HepG2 (cell line): ENCODE measurements around the gene CTXN1. TPM values are rescaled to one million over a fixed set of nuclear protein-coding genes. Genes with fewer than 3 reads are reported as not detected.

Experiments used
- ADNP ChIP-seq: sonication (generic); formaldehyde crosslinking; IDR thresholded peaks from 2 replicates; pipeline ENCODE4 v1.4.0; 2020; ENCODE audit warnings: missing genetic modification reagents
- AHR ChIP-seq: IDR thresholded peaks from 2 replicates; pipeline ENCODE4 v1.6.1; 2018; ENCODE audit warnings: missing genetic modification reagents, missing compliant biosample characterization
- AKAP8 ChIP-seq: sonication (generic); formaldehyde crosslinking; IDR thresholded peaks from 2 replicates; pipeline ENCODE4 v1.5.1; 2020; ENCODE audit warnings: mild to moderate bottlenecking, missing genetic modification reagents
- CCDC6 ChIP-seq: sonication (generic); formaldehyde crosslinking; IDR thresholded peaks from 2 replicates; pipeline ENCODE4 v1.8.1; 2022; ENCODE audit warnings: mild to moderate bottlenecking, missing genetic modification reagents, moderate library complexity
- EZH2 ChIP-seq: conservative IDR thresholded peaks from 2 replicates; pipeline ENCODE4 v1.6.1; 2012; ENCODE audit warnings: mild to moderate bottlenecking, low read depth, low read length, moderate library complexity
- FOSL2 ChIP-seq: sonication (generic); formaldehyde crosslinking; IDR thresholded peaks from 2 replicates; pipeline ENCODE4 v1.4.0; 2020; ENCODE audit warnings: missing genetic modification reagents
- JARID2 ChIP-seq: sonication (generic); formaldehyde crosslinking; IDR thresholded peaks from 2 replicates; pipeline ENCODE4 v1.8.1; 2023; ENCODE audit warnings: missing genetic modification reagents, inconsistent platforms; ENCODE audit not compliant: insufficient replicate concordance
- LBX2 ChIP-seq: sonication (generic); formaldehyde crosslinking; IDR thresholded peaks from 2 replicates; pipeline ENCODE4 v1.5.0; 2020; ENCODE audit warnings: missing genetic modification reagents, mild to moderate bottlenecking, borderline replicate concordance
- NAIF1 ChIP-seq: sonication (generic); formaldehyde crosslinking; IDR thresholded peaks from 2 replicates; pipeline ENCODE4 v1.5.0; 2020; ENCODE audit warnings: mild to moderate bottlenecking, missing genetic modification reagents, borderline replicate concordance
- NONO ChIP-seq, 2 experiments: fragments of 450-650 bp in 1 of 2; sonication (generic) in 1 of 2; formaldehyde crosslinking in 1 of 2; IDR thresholded peaks in 1 of 2; conservative IDR thresholded peaks in 1 of 2; 2 replicates each; pipeline versions ENCODE4 v1.6.1 to v1.8.0; 2017 to 2022; ENCODE audit warnings: mild to moderate bottlenecking in 1 of 2, missing genetic modification reagents in 1 of 2, moderate library complexity in 1 of 2
- REL ChIP-seq: sonication (generic); formaldehyde crosslinking; conservative IDR thresholded peaks from 2 replicates; pipeline ENCODE4 v1.8.0; 2022; ENCODE audit warnings: mild to moderate bottlenecking, missing genetic modification reagents, moderate library complexity
- SP2 ChIP-seq: sonication (generic); formaldehyde crosslinking; IDR thresholded peaks from 2 replicates; pipeline ENCODE4 v1.5.1; 2020; ENCODE audit warnings: mild to moderate bottlenecking, missing genetic modification reagents
- SUZ12 ChIP-seq: fragments of 150-350 bp; IDR thresholded peaks from 2 replicates; pipeline ENCODE4 v1.6.1; 2014; ENCODE audit warnings: low read depth, low read length
- TAF1 ChIP-seq: sonication (generic); formaldehyde crosslinking; IDR thresholded peaks from 2 replicates; pipeline ENCODE4 v1.4.0; 2020; ENCODE audit warnings: missing genetic modification reagents
- TMF1 ChIP-seq: sonication (generic); formaldehyde crosslinking; IDR thresholded peaks from 2 replicates; pipeline ENCODE4 v1.8.1; 2022; ENCODE audit warnings: low read depth, missing genetic modification reagents
- TOE1 ChIP-seq: sonication (generic); formaldehyde crosslinking; IDR thresholded peaks from 2 replicates; pipeline ENCODE4 v1.4.0; 2020; ENCODE audit warnings: mild to moderate bottlenecking, missing genetic modification reagents
- TSC22D2 ChIP-seq: sonication (generic); formaldehyde crosslinking; IDR thresholded peaks from 2 replicates; pipeline ENCODE4 v1.5.1; 2020; ENCODE audit warnings: missing genetic modification reagents, mild to moderate bottlenecking, borderline replicate concordance
- XBP1 ChIP-seq: sonication (generic); formaldehyde crosslinking; IDR thresholded peaks from 2 replicates; pipeline ENCODE4 v1.5.0; 2020; ENCODE audit warnings: missing genetic modification reagents
- ZBTB42 ChIP-seq: sonication (generic); formaldehyde crosslinking; IDR thresholded peaks from 2 replicates; pipeline ENCODE4 v1.5.0; 2020; ENCODE audit warnings: mild to moderate bottlenecking, missing genetic modification reagents
- ZBTB43 ChIP-seq: sonication (generic); formaldehyde crosslinking; conservative IDR thresholded peaks from 2 replicates; pipeline ENCODE4 v1.4.0; 2020; ENCODE audit warnings: missing genetic modification reagents
- ZNF367 ChIP-seq: sonication (generic); formaldehyde crosslinking; IDR thresholded peaks from 2 replicates; pipeline ENCODE4 v1.4.0; 2020; ENCODE audit warnings: missing genetic modification reagents, borderline replicate concordance
- ZSCAN12 ChIP-seq: sonication (generic); formaldehyde crosslinking; IDR thresholded peaks from 2 replicates; pipeline ENCODE4 v1.9.0; 2021; ENCODE audit warnings: mild to moderate bottlenecking, missing genetic modification reagents
- ZSCAN25 ChIP-seq: sonication (generic); formaldehyde crosslinking; IDR thresholded peaks from 2 replicates; pipeline ENCODE4 v1.8.0; 2022; ENCODE audit warnings: mild to moderate bottlenecking, missing genetic modification reagents
- ZSCAN29 ChIP-seq: sonication (generic); formaldehyde crosslinking; conservative IDR thresholded peaks from 2 replicates; pipeline ENCODE4 v1.4.0; 2020; ENCODE audit warnings: mild to moderate bottlenecking, missing genetic modification reagents
- polyA plus RNA-seq, 8 experiments: library from polyadenylated mRNA; depleted of rRNA in 3 of 8; stranded (reverse) in 7 of 8; unstranded in 1 of 8; fragments of >200 nt; fragmentation: Illumina TruSeq in 4 of 8; extraction: Trizol in 4 of 8; gene quantifications; 2 replicates each; pipeline versions ENCODE4 v1.2.1 to v1.2.3, GENCODE V29; 2011 to 2016; ENCODE audit warnings: low read depth in 4 of 8, missing spikeins in 1 of 8, mixed read lengths in 1 of 8; ENCODE audit not compliant: insufficient read depth in 1 of 8
- total RNA-seq, 5 experiments: library from RNA; depleted of rRNA; stranded (reverse); fragments of >200 nt; fragmentation: Illumina TruSeq; extraction: Trizol; gene quantifications; 2 replicates each; pipeline ENCODE4 v1.2.3, GENCODE V29; 2016; ENCODE audit warnings: low read depth in 1 of 5
- TF ChIP-seq, protein P1 (sequence below): sonication (generic); formaldehyde crosslinking; IDR thresholded peaks from 2 replicates; pipeline ENCODE4 v1.5.0; 2020; ENCODE audit warnings: mild to moderate bottlenecking, missing genetic modification reagents
- TF ChIP-seq, protein P2 (sequence below): sonication (generic); formaldehyde crosslinking; IDR thresholded peaks from 2 replicates; pipeline ENCODE4 v1.4.0; 2020; ENCODE audit warnings: missing genetic modification reagents, low read depth, mild to moderate bottlenecking, borderline replicate concordance

CTXN1 gene
- total and polyA plus RNA-seq, 2 of the 13 experiments (the other 11 are each of a cell fraction or from before 2014, with no cell fraction given) = 0.11 TPM; not detected in 1

DNA sequence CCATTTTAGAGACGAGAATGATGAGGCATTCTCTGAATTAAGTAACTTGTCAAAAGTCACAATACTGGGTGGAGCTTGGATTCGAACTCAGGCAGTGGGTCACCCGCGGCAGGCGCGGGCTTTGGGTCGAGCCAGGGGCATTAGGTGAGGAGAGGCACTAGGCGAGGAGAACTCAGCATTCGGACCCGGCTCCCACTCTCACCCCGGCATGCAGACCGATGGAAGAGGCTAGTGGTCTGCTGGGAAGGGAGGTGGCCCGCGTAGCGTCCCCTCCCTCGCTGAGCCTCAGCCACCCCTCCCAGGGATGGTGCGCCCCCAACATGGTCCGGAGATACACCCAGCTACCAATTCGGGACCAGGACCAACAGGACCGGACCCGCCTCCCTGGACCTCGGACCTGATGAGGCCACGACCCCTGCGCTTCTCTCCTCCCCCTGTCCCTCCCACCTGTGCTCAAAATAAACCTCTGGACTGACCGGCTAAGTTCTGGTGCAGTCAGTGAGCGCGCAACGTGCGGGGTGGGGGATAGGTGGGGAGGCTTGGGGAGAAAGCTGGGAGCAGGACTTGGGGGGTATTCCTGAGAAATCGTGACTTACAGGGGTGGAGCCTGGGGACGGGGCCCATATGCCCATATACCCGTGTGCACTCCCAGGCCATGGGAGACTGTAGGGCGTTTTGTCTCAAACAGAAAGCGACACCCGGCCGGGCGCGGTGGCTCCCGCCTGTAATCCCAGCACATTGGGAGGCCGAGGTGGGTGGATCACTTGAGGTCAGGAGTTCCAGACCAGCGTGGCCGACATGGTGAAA is 7.1 kb downstream of the CTXN1 start (continued):
- TF ChIP-seq ZBTB43 (no peak), TSC22D2 (CRISPR knock-in tag) (no peak), CCDC6 (no peak), AKAP8 (CRISPR knock-in tag) (peak; percentile 77), ZBTB42 (CRISPR knock-in tag) (no peak), LBX2 (CRISPR knock-in tag) (no peak), EZH2 (no peak), NAIF1 (CRISPR knock-in tag) (no peak), REL (CRISPR knock-in tag) (no peak), ZSCAN25 (CRISPR knock-in tag) (peak; percentile 50; the same call in 1 of the 2 replicates), TAF1 (CRISPR knock-in tag) (no peak), TOE1 (CRISPR knock-in tag) (peak; percentile 36; the same call in 1 of the 2 replicates), ZNF367 (CRISPR knock-in tag) (no peak), FOSL2 (no peak), ZSCAN12 (CRISPR knock-in tag) (no peak), SP2 (CRISPR knock-in tag) (0 out of 2 replicates have a peak, but pooled peaks have one; percentile 31), NONO (IDR thresholded peaks at IDR 0.05) (no peak), NONO (CRISPR knock-in tag; conservative IDR thresholded peaks at IDR 0.05) (peak; percentile 78; the same call in 1 of the 2 replicates), ADNP (CRISPR knock-in tag) (no peak), TMF1 (no peak), AHR (no peak), ZSCAN29 (CRISPR knock-in tag) (0 out of 2 replicates have a peak, but pooled peaks have one; percentile 22), SUZ12 (no peak), JARID2 (CRISPR knock-in tag) (no peak), XBP1 (CRISPR knock-in tag) (no peak)
- TF ChIP-seq, protein P1, sequence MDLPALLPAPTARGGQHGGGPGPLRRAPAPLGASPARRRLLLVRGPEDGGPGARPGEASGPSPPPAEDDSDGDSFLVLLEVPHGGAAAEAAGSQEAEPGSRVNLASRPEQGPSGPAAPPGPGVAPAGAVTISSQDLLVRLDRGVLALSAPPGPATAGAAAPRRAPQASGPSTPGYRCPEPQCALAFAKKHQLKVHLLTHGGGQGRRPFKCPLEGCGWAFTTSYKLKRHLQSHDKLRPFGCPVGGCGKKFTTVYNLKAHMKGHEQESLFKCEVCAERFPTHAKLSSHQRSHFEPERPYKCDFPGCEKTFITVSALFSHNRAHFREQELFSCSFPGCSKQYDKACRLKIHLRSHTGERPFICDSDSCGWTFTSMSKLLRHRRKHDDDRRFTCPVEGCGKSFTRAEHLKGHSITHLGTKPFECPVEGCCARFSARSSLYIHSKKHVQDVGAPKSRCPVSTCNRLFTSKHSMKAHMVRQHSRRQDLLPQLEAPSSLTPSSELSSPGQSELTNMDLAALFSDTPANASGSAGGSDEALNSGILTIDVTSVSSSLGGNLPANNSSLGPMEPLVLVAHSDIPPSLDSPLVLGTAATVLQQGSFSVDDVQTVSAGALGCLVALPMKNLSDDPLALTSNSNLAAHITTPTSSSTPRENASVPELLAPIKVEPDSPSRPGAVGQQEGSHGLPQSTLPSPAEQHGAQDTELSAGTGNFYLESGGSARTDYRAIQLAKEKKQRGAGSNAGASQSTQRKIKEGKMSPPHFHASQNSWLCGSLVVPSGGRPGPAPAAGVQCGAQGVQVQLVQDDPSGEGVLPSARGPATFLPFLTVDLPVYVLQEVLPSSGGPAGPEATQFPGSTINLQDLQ (CRISPR knock-in tag) = no peak
- TF ChIP-seq, protein P2, sequence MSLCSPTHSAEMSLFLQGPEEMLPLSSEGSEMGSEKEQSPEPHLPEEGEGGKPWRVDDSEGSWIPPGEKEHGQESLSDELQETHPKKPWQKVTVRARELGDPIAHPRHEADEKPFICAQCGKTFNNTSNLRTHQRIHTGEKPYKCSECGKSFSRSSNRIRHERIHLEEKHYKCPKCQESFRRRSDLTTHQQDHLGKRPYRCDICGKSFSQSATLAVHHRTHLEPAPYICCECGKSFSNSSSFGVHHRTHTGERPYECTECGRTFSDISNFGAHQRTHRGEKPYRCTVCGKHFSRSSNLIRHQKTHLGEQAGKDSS (CRISPR knock-in tag) = no peak
